Neural cell (in vitro differentiated cells): ENCODE results near the gene PRKACA. TPM values are rescaled to one million over a fixed set of nuclear protein-coding genes. Genes with fewer than 3 reads are reported as not detected.

ENCODE experiments used
- H2AFZ ChIP-seq: fragments of 200-600, 300-800 bp; sonication (generic), shearing (Covaris generic); 2 replicates; pipeline ENCODE4 v1.6.0; 2014; ENCODE audit warnings: low read depth, mild to moderate bottlenecking, antibody characterized with exemption, low read length, moderate library complexity
- H3F3A ChIP-seq: fragments of 200-600 bp; shearing (Covaris generic); 2 replicates; pipeline ENCODE4 v1.6.1; 2016; ENCODE audit warnings: mild to moderate bottlenecking, moderate library complexity, mixed read lengths, antibody characterized with exemption, low read length; ENCODE audit not compliant: insufficient read depth, poor library complexity, severe bottlenecking
- H3K27ac ChIP-seq: fragments of 200-600, 300-800 bp; sonication (generic), shearing (Covaris generic); 2 replicates; pipeline ENCODE4 v1.5.1; 2014; ENCODE audit warnings: mild to moderate bottlenecking, low read length, moderate library complexity
- H3K27me3 ChIP-seq: fragments of 300-800, 200-600 bp; sonication (generic), shearing (Covaris generic); 2 replicates; pipeline ENCODE4 v1.6.0; 2014; ENCODE audit warnings: mild to moderate bottlenecking, low read depth, low read length, moderate library complexity; ENCODE audit not compliant: insufficient read depth
- H3K36me3 ChIP-seq: fragments of 300-800, 200-600 bp; sonication (generic), shearing (Covaris generic); 2 replicates; pipeline ENCODE4 v1.5.1; 2014; ENCODE audit warnings: mild to moderate bottlenecking, antibody characterized with exemption, low read length, moderate library complexity; ENCODE audit not compliant: insufficient read depth
- H3K4me2 ChIP-seq: fragments of 300-800, 200-600 bp; sonication (generic), shearing (Covaris generic); 2 replicates; pipeline ENCODE4 v1.6.0; 2014; ENCODE audit warnings: mild to moderate bottlenecking, low read length
- H3K4me3 ChIP-seq: fragments of 300-800, 200-600 bp; sonication (generic), shearing (Covaris generic); 2 replicates; pipeline ENCODE4 v1.5.1; 2014; ENCODE audit warnings: mild to moderate bottlenecking, low read length, moderate library complexity
- H3K79me2 ChIP-seq: fragments of 200-600 bp; shearing (Covaris generic); replicated peaks from 2 replicates; pipeline ENCODE4 v1.6.0; 2014; ENCODE audit warnings: mild to moderate bottlenecking, low read length, moderate library complexity; ENCODE audit not compliant: insufficient read depth
- H3K9ac ChIP-seq: fragments of 300-800, 200-600 bp; sonication (generic), shearing (Covaris generic); 2 replicates; pipeline ENCODE4 v1.6.1; 2016; ENCODE audit warnings: mild to moderate bottlenecking, low read length, mixed read lengths
- H3K9me2 ChIP-seq: fragments of 200-600 bp; shearing (Covaris generic); 2 replicates; pipeline ENCODE4 v1.6.1; 2016; ENCODE audit warnings: mild to moderate bottlenecking, low read length, mixed read lengths; ENCODE audit not compliant: insufficient read depth
- H3K9me3 ChIP-seq: fragments of 200-600, 300-800 bp; sonication (generic), shearing (Covaris generic); 2 replicates; pipeline ENCODE4 v1.6.1; 2016; ENCODE audit warnings: mild to moderate bottlenecking, mixed run types, low read length, moderate library complexity, mixed read lengths
- H4K20me1 ChIP-seq: fragments of 200-600 bp; shearing (Covaris generic); 2 replicates; pipeline ENCODE4 v1.6.1; 2016; ENCODE audit warnings: mild to moderate bottlenecking, mixed run types; ENCODE audit not compliant: insufficient read depth
- CTCF ChIP-seq: fragments of 450-650 bp; IDR thresholded peaks from 2 replicates; pipeline ENCODE4 v1.5.1; 2014; ENCODE audit warnings: antibody characterized with exemption, mild to moderate bottlenecking, moderate library complexity; ENCODE audit not compliant: poor library complexity, severe bottlenecking
- EP300 ChIP-seq: fragments of 450-650 bp; conservative IDR thresholded peaks from 2 replicates; pipeline ENCODE4 v1.6.1; 2014; ENCODE audit warnings: antibody characterized with exemption, mild to moderate bottlenecking, moderate library complexity; ENCODE audit not compliant: poor library complexity, severe bottlenecking
- EZH2 ChIP-seq: fragments of 200-600, 300-800 bp; shearing (Covaris generic), sonication (generic); IDR thresholded peaks from 2 replicates; pipeline ENCODE4 v1.6.1; 2014; ENCODE audit warnings: antibody characterized with exemption, low read length, borderline replicate concordance, mild to moderate bottlenecking; ENCODE audit not compliant: insufficient read depth, poor library complexity, severe bottlenecking
- MXI1 ChIP-seq: fragments of 450-650 bp; conservative IDR thresholded peaks from 2 replicates; pipeline ENCODE4 v1.6.1; 2014; ENCODE audit warnings: antibody characterized with exemption, mild to moderate bottlenecking; ENCODE audit not compliant: poor library complexity, severe bottlenecking
- POLR2AphosphoS5 ChIP-seq: IDR thresholded peaks from 2 replicates; pipeline ENCODE4 v1.6.1; 2012
- RAD21 ChIP-seq: fragments of 450-650 bp; conservative IDR thresholded peaks from 2 replicates; pipeline ENCODE4 v1.6.1; 2014; ENCODE audit warnings: antibody characterized with exemption, mild to moderate bottlenecking, moderate library complexity
- REST ChIP-seq: IDR thresholded peaks from 2 replicates; pipeline ENCODE4 v1.6.1; 2012; ENCODE audit warnings: borderline replicate concordance
- SMC3 ChIP-seq: fragments of 450-650 bp; conservative IDR thresholded peaks from 2 replicates; pipeline ENCODE4 v1.6.1; 2014; ENCODE audit warnings: antibody characterized with exemption, mild to moderate bottlenecking, moderate library complexity; ENCODE audit not compliant: poor library complexity
- TAF1 ChIP-seq: IDR thresholded peaks from 2 replicates; pipeline ENCODE4 v1.6.1; 2012; ENCODE audit warnings: low read depth
- polyA plus RNA-seq: library from polyadenylated mRNA; depleted of rRNA; stranded (reverse); fragments of >200 nt; gene quantifications from 2 replicates; pipeline ENCODE4 v1.2.3, GENCODE V29; 2014

Gene PRKACA
- polyA plus RNA-seq, 1 donor from 2014 or later: 11.7 TPM

GRCh38 chr19:14102102-14102696, 15.4 kb downstream of the PRKACA start:
- no peaks in the 10 kb centered on the region for H3F3A ChIP-seq
- H3K9me3 ChIP-seq: no peaks in the 10 kb centered on the region
- H3K36me3 ChIP-seq: peaks cover 6% of the 10 kb centered on the region
- H3K79me2 ChIP-seq: no peaks in the 10 kb centered on the region
- H3K27me3 ChIP-seq: no peaks in the 10 kb centered on the region
- no peak overlapping the region for H3K4me2 ChIP-seq
- H3K9me2 ChIP-seq: no peaks in the 10 kb centered on the region
- H2AFZ ChIP-seq: no peak overlapping the region
- H4K20me1 ChIP-seq: no peaks in the 10 kb centered on the region
- no peak overlapping the region for H3K9ac ChIP-seq
- no peak overlapping the region for H3K27ac ChIP-seq
- no peak overlapping the region for H3K4me3 ChIP-seq
- no peak for TF ChIP-seq MXI1
- TF ChIP-seq RAD21: no peak
- no peak for TF ChIP-seq TAF1
- TF ChIP-seq REST: no peak
- no peak for TF ChIP-seq SMC3
- TF ChIP-seq CTCF: no peak
- no peak for TF ChIP-seq EZH2
- no peak for TF ChIP-seq EP300
- no peak for TF ChIP-seq POLR2AphosphoS5

GRCh38 chr19:14101003-14101545, 16.5 kb downstream of the PRKACA start:
- no peak overlapping the region for H3K4me3 ChIP-seq
- TF ChIP-seq REST: no peak
- TF ChIP-seq POLR2AphosphoS5: no peak
- TF ChIP-seq EP300: no peak
- TF ChIP-seq TAF1: no peak
- TF ChIP-seq MXI1: no peak
- TF ChIP-seq RAD21: no peak
- no peak for TF ChIP-seq SMC3
- no peak for TF ChIP-seq CTCF
- no peak for TF ChIP-seq EZH2
- H4K20me1 ChIP-seq: no peaks in the 10 kb centered on the region
- H3F3A ChIP-seq: no peaks in the 10 kb centered on the region
- no peak overlapping the region for H3K27ac ChIP-seq
- H3K79me2 ChIP-seq: no peaks in the 10 kb centered on the region
- H3K9me3 ChIP-seq: no peaks in the 10 kb centered on the region
- H3K9ac ChIP-seq: no peak overlapping the region
- H3K36me3 ChIP-seq: peaks cover 6% of the 10 kb centered on the region
- no peak overlapping the region for H3K4me2 ChIP-seq
- H3K9me2 ChIP-seq: no peaks in the 10 kb centered on the region
- H3K27me3 ChIP-seq: no peaks in the 10 kb centered on the region
- H2AFZ ChIP-seq: no peak overlapping the region
